Measurements from ENCODE around the gene TJP3.

TJP3 gene

DNA sequence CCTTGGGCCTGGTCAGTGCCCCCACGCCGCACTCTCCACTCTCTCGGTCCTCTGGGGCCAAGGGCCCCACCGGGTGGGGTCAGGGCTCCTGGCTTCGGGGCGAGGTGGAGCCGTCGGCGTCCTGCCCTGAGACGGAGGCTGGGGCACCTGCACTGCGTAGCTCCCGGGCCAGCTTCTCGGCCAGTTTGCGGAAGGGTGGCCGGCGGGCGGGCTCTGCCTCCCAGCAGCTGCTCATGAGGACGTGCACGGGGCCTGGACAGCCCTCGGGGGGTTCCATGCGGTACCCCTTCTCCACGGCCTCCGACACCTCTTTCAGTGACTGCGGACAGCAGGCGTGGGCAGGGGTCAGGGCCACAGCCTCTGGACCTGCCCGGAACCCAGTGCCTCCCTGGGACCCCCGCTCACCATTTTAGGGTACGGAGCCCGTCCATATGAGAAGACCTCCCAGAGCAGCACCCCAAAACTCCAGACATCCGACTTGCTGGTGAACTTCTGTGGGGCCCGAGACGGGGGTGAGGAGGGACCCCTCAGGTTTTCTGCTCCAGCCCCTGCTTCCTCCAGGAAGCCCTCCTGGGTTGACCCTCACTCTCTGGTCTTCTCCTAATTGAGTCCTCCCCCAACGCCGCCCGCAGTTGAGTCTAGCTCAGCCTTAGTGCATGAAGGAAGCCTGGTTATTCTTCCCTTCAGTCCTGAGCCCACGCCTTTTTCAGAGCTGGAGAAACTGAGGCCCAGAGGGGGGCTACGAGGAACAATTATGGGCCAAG lies 70.1 kb downstream of the TJP3 start:
- no peak for DNase-seq (ENCODE audit: low read depth)
- no peak overlapping the region for H3K4me3 ChIP-seq (ENCODE audit: low read depth, low read length)
- TF ChIP-seq, protein P1, sequence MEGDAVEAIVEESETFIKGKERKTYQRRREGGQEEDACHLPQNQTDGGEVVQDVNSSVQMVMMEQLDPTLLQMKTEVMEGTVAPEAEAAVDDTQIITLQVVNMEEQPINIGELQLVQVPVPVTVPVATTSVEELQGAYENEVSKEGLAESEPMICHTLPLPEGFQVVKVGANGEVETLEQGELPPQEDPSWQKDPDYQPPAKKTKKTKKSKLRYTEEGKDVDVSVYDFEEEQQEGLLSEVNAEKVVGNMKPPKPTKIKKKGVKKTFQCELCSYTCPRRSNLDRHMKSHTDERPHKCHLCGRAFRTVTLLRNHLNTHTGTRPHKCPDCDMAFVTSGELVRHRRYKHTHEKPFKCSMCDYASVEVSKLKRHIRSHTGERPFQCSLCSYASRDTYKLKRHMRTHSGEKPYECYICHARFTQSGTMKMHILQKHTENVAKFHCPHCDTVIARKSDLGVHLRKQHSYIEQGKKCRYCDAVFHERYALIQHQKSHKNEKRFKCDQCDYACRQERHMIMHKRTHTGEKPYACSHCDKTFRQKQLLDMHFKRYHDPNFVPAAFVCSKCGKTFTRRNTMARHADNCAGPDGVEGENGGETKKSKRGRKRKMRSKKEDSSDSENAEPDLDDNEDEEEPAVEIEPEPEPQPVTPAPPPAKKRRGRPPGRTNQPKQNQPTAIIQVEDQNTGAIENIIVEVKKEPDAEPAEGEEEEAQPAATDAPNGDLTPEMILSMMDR (IDR thresholded peaks at IDR 0.05; ENCODE audit: control insufficient read depth, extremely low read depth, insufficient read depth): no peak

GRCh38 chr19:3778899-3779723 lies 70.9 kb downstream of the TJP3 start:
- no peak overlapping the region for H3K4me3 ChIP-seq (ENCODE audit: low read depth, low read length)
- DNase-seq (ENCODE audit: low read depth): no peak
- TF ChIP-seq, protein P1 (IDR thresholded peaks at IDR 0.05; ENCODE audit: control insufficient read depth, extremely low read depth, insufficient read depth): no peak

DNA sequence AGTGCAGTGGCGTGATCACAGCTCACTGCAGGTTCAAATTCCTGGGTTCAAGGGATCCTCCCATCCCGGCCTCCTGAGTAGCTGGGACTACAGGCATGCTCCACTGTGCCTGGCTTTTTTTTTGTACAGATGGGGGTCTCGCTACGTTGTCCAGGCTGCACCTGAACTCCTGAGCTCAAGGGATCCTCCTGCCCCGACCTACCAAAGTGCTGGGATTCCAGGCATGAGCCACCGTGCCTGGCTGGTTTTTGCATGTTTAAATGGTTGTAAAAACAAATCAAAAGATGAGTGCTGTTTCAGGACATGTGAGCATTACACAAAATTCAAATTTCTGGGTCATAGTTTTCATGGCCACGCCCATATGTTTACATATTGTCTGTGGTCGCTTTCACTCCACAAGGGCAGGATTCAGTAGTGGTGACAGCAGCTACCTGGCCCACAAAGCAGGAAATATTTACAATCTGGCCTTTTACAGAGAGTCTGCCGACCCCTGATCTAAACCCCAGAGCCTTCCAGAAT lies 72.7 kb downstream of the TJP3 start:
- TF ChIP-seq, protein P1 (IDR thresholded peaks at IDR 0.05; ENCODE audit: control insufficient read depth, extremely low read depth, insufficient read depth): no peak
- DNase-seq (ENCODE audit: low read depth): no peak
- H3K4me3 ChIP-seq (ENCODE audit: low read depth, low read length): no peak overlapping the region

- TF ChIP-seq, protein P1 (IDR thresholded peaks at IDR 0.05; ENCODE audit: control insufficient read depth, extremely low read depth, insufficient read depth): no peak
- H3K4me3 ChIP-seq (ENCODE audit: low read depth, low read length): no peak overlapping the region
- no peak for DNase-seq (ENCODE audit: low read depth)
Measured at GRCh38 chr19:3781603-3782002, 73.4 kb downstream of the TJP3 start.

- TF ChIP-seq, protein P1 (IDR thresholded peaks at IDR 0.05; ENCODE audit: control insufficient read depth, extremely low read depth, insufficient read depth): no peak
- no peak overlapping the region for H3K4me3 ChIP-seq (ENCODE audit: low read depth, low read length)
- no peak for DNase-seq (ENCODE audit: low read depth)
Measured at GRCh38 chr19:3782330-3782729, 74.1 kb downstream of the TJP3 start.

GRCh38 chr19:3782903-3783302 lies 74.7 kb downstream of the TJP3 start:
- no peak for DNase-seq (ENCODE audit: low read depth)
- no peak overlapping the region for H3K4me3 ChIP-seq (ENCODE audit: low read depth, low read length)
- TF ChIP-seq, protein P1 (IDR thresholded peaks at IDR 0.05; ENCODE audit: control insufficient read depth, extremely low read depth, insufficient read depth): no peak
